Testis (tissue), 3 donors: ENCODE measurements around the gene DIPK1C. TPM values are rescaled to one million over a fixed set of nuclear protein-coding genes. Genes with fewer than 3 reads are reported as not detected.

Experiments
- DNase-seq: peaks from one replicate; pipeline ENCODE4 v3.0.0-alpha.2; 2019
- H3K27ac ChIP-seq, 2 donors: fragments of 200-600 bp; sonication (generic); one replicate each; pipeline ENCODE4 v1.5.1; 2019
- H3K27me3 ChIP-seq: fragments of 200-600 bp; sonication (generic); one replicate; pipeline ENCODE4 v1.5.1; 2019
- H3K36me3 ChIP-seq: fragments of 200-600 bp; sonication (generic); one replicate; pipeline ENCODE4 v1.5.1; 2017; ENCODE audit warnings: low read depth; ENCODE audit errors: missing control alignments
- H3K4me1 ChIP-seq: fragments of 200-600 bp; sonication (generic); one replicate; pipeline ENCODE4 v1.5.1; 2019
- H3K4me3 ChIP-seq, 2 donors: fragments of 200-600 bp; sonication (generic); one replicate each; pipeline ENCODE4 v1.5.1; 2017 to 2019
- H3K9me3 ChIP-seq: fragments of 200-600 bp; sonication (generic); one replicate; pipeline ENCODE4 v1.5.1; 2017
- POLR2A ChIP-seq: fragments of 450-650 bp; IDR thresholded peaks from one replicate; pipeline ENCODE4 v1.6.1; 2017; ENCODE audit warnings: antibody characterized with exemption, mild to moderate bottlenecking, moderate library complexity
- WGBS, 2 donors: methylation state at CpG; one replicate each; pipeline ENCODE4 v1.1.5; 2018; 5-methylcytosine and 5-hydroxymethylcytosine counted together
- intact Hi-C: fragments of 100-400 bp; cut with DNase I; formaldehyde crosslinking; loops from one replicate; pipeline ENCODE4 v1.15.1; 2023; ENCODE audit warnings: low total_unique reads
- polyA plus RNA-seq: library from polyadenylated mRNA; stranded (reverse); fragments of 350-450 nt; fragmentation: Illumina TruSeq; extraction: RNeasy Lipid Tissue Mini Kit (QIAGEN cat#74804); gene quantifications from one replicate; pipeline ENCODE4 v1.2.3, GENCODE V29; 2014; ENCODE audit warnings: low read depth, low replicate concordance; ENCODE audit not compliant: insufficient read depth
- total RNA-seq, 2 donors: library from RNA; depleted of rRNA; stranded (reverse); fragments of >200 nt; gene quantifications; one replicate each; pipeline ENCODE4 v1.2.3, GENCODE V29; 2016
- TF ChIP-seq, protein P1 (sequence below), 3 experiments: fragments of 450-650 bp in 2 of 3; fragments of 200-600 bp in 1 of 3; sonication (generic) in 1 of 3; IDR thresholded peaks; one replicate each; pipeline ENCODE4 v1.5.1; 2016 to 2019; ENCODE audit warnings: antibody characterized with exemption in 3 of 3, mild to moderate bottlenecking in 2 of 3, moderate library complexity in 1 of 3

DIPK1C gene
- total and polyA plus RNA-seq, 3 donors from 2014 or later, result 9.3 to 17.0 (median 16.2) TPM

DNA sequence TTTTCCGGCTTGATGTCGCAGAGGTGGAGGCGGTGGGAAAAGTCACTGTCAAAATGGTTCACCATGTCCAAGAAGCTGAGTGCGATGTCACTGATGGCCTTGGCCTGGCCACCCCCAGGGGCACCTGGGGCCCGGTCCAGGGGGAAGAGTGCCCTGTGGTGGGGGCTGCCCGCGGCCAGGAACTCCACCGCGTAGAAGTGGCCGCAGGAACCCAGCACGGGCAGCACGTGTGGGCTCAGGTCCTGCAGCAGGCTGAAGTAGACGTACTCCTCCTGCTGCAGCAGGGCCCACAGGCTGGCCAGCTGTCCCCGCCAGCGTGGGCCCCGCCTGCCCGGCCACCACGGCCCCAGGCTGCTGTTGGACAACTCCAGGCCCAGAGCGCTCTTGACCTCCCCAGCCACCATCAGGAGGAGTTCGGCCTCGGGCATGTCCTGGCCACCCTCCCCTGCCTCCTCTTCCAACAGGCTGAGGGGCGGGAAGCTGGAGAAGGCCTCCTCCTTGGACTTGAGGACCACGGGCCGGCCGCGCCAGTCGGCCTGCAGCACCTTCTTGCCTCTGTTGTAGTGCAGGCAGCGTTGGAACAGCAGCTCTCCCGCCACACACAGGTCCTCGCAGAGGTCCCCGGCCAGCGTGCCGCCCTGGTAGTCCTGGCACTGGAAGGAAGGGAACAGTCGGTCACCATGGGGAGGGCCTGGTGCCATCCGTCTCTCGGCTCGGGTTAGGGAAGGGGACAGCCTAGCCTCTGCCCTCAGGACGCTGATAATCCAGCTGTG lies 10.3 kb downstream of the DIPK1C start:
- Histone ChIP-seq H3K4me1 (no peaks in the 10 kb centered on the region), H3K27me3 (no peaks in the 10 kb centered on the region), H3K36me3 (no peaks in the 10 kb centered on the region), H3K9me3 (no peaks in the 10 kb centered on the region), H3K4me3 (no peak overlapping the region), H3K27ac (no peak overlapping the region)
- TF ChIP-seq POLR2A, result no peak
- TF ChIP-seq, protein P1, sequence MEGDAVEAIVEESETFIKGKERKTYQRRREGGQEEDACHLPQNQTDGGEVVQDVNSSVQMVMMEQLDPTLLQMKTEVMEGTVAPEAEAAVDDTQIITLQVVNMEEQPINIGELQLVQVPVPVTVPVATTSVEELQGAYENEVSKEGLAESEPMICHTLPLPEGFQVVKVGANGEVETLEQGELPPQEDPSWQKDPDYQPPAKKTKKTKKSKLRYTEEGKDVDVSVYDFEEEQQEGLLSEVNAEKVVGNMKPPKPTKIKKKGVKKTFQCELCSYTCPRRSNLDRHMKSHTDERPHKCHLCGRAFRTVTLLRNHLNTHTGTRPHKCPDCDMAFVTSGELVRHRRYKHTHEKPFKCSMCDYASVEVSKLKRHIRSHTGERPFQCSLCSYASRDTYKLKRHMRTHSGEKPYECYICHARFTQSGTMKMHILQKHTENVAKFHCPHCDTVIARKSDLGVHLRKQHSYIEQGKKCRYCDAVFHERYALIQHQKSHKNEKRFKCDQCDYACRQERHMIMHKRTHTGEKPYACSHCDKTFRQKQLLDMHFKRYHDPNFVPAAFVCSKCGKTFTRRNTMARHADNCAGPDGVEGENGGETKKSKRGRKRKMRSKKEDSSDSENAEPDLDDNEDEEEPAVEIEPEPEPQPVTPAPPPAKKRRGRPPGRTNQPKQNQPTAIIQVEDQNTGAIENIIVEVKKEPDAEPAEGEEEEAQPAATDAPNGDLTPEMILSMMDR (IDR thresholded peaks at IDR 0.05), result no peak
- intact Hi-C loops, result no loop called here
- 69 to 91% methylated on average over 14 to 37 of the region's 38 CpGs for WGBS, 2 donors
- no peak for DNase-seq

DNA sequence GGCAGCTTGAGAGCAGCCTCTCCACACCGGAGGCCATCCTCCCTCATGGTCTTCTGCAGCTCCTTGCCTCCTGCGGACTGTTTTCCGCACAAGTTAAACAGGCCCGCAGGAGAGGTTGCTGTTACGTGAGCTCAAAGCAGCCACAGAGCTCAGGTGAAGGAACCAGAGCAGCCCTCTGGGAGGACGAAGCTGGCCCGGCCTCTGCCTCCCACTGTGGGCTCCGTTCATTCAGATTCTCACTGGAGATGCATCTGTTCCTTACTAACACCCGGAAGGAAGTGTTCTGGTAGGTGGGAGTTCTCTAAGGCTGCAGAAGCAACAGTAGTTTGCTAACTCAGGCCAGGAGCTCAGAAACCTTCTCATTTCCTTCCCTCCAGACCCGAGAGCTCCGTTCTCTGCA lies 10.9 kb downstream of the DIPK1C start:
- no peak overlapping the region for H3K4me3 ChIP-seq
- no peaks in the 10 kb centered on the region for H3K36me3 ChIP-seq
- TF ChIP-seq POLR2A, result no peak
- TF ChIP-seq, protein P1 (IDR thresholded peaks at IDR 0.05), result no peak
- H3K27me3 ChIP-seq, result no peaks in the 10 kb centered on the region
- no peak overlapping the region for H3K27ac ChIP-seq
- WGBS, 2 donors, result 58 to 78% methylated on average over 11 of the region's 11 CpGs
- intact Hi-C loops, result no loop called here
- DNase-seq, result no peak
- no peaks in the 10 kb centered on the region for H3K9me3 ChIP-seq
- H3K4me1 ChIP-seq, result no peaks in the 10 kb centered on the region

DNA sequence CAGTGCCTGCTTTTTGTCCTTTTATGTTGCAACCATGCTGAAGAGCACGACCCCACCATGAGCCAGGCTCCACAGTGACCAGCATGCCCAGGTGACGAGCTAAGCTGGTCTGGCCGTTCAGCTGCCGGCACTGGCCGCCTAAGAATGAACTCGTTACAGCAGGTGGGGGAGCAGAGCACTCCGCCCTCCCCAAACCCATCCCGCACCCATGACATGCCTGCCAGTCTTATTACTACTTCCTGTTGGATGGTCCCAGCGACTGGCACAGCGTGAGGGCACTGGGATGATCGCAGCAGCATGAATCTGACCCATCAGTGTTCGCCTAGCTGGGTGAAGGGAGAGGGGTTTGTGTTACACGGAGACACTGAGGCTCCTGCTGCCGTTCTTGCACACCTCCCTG lies 11.5 kb downstream of the DIPK1C start:
- no peak for TF ChIP-seq POLR2A
- TF ChIP-seq, protein P1 (IDR thresholded peaks at IDR 0.05), result no peak
- WGBS, 2 donors, result 72% methylated on average over 14 of the region's 14 CpGs; no CpG with 5 or more reads in 1 of the 2 donors
- H3K36me3 ChIP-seq, result no peaks in the 10 kb centered on the region
- no peaks in the 10 kb centered on the region for H3K27me3 ChIP-seq
- H3K9me3 ChIP-seq, result no peaks in the 10 kb centered on the region
- no peak overlapping the region for H3K4me3 ChIP-seq
- intact Hi-C loops, result no loop called here
- H3K27ac ChIP-seq, result no peak overlapping the region
- no peak for DNase-seq
- H3K4me1 ChIP-seq, result no peaks in the 10 kb centered on the region

DNA sequence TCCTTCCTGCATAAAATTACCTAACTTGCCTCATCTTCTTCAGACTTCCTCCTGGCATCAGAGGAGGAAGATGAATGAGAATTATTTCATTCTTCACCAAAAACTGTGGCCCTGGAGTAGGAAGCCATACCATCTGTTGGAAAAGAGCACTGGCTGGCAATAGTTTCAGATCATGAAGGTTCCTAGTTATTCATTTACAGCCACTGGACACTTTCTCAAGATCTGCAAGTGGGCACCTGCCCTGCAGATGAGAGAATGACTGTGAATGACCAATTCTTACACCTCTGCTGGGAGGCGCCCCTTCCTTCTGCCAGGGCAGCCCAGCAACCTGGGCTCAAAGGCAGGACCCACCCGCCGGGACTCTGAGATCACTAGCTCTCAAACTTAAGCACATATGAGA lies 13.0 kb downstream of the DIPK1C start:
- intact Hi-C loops, result no loop called here
- DNase-seq, result no peak
- TF ChIP-seq, protein P1 (IDR thresholded peaks at IDR 0.05), result no peak
- TF ChIP-seq POLR2A, result no peak
- Histone ChIP-seq H3K4me1 (no peaks in the 10 kb centered on the region), H3K27me3 (no peaks in the 10 kb centered on the region), H3K9me3 (no peaks in the 10 kb centered on the region), H3K27ac (no peak overlapping the region), H3K4me3 (no peak overlapping the region), H3K36me3 (no peaks in the 10 kb centered on the region)
- 92% methylated on average over 3 of the region's 3 CpGs; no CpG with 5 or more reads in 1 of the 2 donors for WGBS, 2 donors
